Activated gamma-delta T cell (primary cell): ENCODE data around the gene SLC29A1.

Source experiments
- DNase-seq: peaks from one replicate; lab custom pipeline; 2025; lab: John Stamatoyannopoulos, UW

The SLC29A1 gene

DNA sequence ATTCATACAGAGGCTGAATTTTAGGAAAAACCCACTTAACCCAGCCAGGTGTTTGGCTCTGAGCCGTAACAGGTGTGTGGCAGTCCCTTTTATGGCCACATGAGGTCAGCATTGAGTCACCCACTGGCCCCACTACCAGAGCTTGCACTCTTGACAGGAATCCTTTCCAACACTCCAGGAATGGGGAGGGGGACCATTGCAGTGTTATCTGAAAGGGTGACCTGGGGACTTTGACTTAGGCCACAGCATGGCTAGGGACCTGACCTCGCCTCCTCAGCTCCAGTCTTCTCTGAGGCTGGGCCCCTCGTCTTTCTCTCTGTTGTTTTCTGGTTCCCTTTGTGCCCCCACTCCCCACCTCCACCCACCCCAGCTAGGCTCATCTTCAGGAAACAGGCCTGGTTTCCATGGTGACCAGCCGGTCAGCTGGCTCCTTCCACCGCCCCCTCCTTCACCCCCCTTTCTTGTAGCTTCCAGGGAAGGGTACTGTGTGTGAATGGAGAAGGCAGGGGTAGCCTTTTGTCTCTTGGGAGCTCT lies 44.8 kb downstream of the SLC29A1 start:
- DNase-seq: no peak

DNA sequence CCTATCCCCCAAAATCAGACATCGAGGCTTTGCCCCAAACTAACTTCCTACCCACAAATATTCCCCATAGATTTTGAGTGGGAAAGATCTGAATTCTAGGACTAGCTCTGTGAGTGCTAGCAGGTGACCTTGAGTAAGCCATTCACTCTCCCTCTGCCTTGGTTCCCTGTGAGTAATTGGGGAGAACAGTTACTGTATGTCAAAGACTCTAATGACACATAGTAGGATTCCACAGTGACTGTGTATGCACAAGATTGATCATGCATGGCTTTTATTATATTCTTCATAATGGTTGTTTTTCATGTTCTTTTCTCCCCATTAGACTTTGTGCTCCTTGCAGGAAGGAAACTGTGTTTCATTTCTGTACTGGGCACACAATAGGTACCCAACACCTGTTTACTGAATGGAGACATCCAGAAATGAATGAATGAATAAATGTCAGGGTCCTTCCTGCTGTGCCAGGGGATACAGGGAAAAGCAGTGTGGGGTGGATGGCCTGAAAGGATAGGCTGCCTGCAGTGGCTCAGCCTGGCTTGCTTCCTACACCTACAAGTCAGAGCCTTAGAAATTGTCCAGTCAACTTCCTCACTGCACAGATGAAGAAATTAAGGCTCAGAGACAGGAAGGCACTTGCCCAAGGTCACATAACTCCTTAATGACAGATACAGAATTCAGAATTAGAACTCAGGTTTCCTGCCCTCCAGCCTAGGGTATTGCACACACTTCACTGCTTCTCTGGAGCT lies 46.0 kb downstream of the SLC29A1 start:
- DNase-seq: no peak

DNA sequence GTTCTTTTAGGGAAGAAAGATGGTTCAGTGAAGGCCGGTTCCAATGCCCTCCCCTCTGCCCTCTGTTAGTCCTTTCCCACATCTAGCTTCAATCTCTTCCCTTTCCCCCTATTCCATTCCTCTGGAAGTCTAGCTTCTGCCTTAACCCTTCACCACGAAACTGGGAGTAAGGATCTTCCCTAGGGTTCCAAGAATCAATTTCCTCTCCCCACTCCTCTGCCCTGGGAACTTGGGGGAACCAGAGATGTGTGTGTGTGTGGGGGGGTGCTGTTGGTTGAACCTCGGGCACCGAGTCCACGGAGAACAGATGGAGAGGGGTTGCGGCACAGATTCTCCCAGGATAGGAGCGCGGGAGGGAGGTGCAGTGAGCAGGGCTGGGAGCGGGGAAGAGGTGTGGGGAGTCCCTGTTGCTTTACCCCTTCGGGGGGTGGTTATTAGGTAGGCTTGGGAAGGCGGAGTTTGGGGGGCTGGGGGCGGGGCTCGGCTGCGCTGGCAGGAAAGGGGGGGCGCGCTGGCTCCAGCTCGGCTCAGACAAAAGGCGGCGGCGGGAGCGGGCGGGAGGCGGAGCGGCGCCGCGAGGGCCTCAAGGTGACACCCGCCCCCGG lies 46.6 kb downstream of the SLC29A1 start, which contains the start of gene TMEM151B:
TSS of gene TMEM151B (plus strand) at position 530 of the 605 bp plus-strand sequence. CDS start 293 bp downstream, outside the sequence.
- peak; percentile 30 for DNase-seq

DNA sequence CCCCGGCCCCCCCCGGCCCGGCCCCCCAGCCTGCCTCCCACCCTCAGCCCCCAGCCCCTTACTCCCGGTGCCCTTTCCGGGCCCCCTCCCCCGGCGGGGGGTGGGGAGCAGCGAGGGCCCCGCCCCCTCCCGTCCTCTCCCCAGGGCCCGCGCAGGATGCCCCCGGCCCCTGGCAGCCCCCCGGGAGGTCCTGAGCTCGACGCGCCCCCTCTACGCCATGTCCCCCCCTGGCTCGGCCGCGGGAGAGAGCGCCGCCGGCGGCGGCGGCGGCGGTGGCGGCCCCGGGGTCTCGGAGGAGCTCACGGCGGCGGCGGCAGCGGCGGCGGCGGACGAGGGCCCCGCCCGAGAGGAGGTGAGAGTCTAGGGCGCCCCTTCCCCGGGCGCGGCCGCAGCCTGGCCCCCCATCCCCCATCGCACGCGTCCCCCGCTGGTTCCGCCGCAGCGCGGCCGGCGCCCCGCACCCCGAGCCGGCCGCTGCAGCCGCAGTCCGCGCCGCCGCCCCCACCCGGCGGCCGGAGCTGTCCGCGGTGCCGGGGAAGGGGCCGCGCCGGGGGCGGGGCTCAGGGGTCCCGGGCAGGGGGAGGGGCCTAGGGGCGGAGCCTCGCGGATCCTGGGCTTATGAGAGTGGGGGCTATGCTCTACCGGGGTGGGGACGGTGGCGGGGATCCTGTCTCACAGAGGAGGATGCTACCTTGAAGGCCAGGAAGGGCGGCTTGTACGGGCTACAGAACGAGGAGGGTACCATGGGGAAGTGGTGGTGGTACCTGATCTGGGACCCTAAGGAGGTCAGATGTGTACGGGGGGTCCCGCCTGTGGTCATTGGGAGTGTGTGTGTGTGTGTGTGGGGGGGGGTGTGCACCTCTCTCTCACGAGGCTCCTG lies 47.4 kb downstream of the SLC29A1 start:
- no peak for DNase-seq

DNA sequence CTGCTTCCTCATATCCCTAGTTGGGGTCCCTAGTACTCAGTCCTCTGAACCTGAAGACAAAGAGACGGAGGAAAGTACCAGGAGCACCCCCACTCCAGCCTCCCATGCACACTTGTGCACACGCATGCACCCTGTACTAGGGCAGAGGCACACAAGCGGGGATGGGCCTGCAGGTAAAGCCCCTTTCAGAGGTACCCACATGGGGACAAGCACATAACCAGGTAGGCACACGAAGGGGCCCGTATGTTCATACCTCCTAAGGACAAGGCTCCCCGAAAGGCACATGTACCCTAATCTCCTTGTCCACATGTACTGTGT lies 48.0 kb downstream of the SLC29A1 start:
- DNase-seq: no peak

DNA sequence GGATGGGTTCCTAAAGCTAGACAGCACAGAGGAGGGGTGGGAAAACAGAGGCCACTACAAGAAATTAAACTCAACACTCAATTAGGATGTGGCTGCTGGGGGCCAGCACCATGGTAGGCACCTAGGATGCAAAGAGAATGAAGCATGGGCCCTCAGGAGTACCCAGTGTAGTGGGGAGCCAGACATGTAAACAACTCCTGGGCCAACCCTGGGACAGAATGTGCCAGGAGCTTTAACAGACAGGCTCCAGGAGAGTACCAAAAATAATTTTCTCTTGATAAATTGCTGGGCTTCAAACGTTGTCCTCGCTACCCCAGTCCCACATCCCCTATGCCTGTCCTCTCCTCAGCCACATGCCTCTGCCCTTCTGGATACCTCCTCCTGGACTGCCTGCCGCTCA lies 48.5 kb downstream of the SLC29A1 start:
- no peak for DNase-seq

DNA sequence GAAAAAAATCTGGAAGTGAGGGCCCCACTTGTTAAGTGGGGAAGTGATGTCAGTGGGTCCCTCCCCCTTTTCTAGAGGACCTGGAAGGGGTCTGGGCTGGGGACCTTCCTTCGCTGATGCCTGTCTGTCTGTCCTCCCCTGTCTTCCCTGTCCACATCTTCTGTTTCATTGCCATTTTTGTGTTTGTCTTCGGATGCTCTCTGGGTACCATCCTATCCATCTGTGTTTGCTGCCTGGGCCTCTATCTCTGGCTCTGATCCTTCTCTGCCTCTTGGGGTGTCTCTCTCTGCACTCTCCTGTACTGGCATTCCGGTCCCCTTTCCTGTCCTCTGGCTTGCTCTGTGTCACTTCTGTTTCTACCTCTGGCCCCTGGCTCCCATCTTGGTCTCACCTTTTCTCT lies 49.1 kb downstream of the SLC29A1 start:
- DNase-seq: no peak

DNA sequence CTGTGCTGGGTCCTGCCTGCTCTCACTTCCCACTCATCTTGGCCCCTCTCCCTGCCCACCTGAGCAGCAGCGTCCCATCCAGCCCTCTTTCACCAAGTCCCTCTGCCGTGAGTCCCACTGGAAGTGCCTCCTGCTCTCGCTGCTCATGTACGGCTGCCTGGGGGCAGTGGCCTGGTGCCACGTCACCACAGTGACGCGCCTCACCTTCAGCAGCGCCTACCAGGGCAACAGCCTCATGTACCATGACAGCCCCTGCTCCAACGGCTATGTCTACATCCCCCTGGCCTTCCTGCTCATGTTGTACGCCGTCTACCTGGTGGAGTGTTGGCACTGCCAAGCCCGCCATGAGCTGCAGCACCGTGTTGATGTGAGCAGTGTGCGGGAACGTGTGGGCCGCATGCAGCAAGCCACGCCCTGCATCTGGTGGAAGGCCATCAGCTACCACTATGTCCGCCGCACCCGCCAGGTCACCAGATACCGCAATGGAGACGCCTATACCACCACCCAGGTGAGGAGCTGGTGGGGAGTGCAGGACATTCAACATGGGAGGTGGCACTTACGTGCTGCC lies 49.7 kb downstream of the SLC29A1 start:
- DNase-seq: no peak

DNA sequence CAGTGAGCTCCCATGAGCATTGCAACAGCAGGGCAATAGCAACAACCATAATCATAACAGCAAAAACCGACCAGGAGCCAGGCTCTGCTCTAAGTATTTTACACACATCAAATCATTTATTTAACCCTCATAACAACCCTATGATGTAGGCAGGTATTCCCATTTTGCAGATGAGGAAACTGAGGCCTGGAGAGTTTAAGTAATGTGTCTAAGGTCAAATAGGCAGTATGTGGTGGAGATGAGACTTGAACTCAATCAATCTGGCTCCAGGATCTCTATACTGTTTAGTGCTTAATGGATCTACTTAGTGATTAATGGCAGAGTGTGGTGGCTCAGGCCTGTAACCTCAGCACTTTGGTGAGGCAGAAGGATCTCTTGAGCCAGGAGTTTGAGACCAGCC lies 50.2 kb downstream of the SLC29A1 start:
- DNase-seq: no peak

DNA sequence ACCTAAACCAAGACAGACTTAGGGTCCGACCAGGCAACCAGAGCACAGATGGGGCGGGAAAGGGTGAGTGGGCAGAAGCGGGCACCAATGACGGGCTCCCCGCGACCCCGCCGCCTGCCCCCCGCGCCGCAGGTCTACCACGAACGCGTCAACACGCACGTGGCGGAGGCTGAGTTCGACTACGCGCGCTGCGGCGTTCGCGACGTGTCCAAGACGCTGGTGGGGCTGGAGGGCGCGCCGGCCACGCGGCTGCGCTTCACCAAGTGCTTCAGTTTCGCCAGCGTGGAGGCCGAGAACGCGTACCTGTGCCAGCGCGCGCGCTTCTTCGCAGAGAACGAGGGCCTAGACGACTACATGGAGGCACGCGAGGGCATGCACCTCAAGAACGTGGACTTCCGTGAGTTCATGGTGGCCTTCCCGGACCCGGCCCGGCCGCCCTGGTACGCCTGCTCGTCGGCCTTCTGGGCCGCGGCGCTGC lies 51.9 kb downstream of the SLC29A1 start:
- DNase-seq: no peak

DNA sequence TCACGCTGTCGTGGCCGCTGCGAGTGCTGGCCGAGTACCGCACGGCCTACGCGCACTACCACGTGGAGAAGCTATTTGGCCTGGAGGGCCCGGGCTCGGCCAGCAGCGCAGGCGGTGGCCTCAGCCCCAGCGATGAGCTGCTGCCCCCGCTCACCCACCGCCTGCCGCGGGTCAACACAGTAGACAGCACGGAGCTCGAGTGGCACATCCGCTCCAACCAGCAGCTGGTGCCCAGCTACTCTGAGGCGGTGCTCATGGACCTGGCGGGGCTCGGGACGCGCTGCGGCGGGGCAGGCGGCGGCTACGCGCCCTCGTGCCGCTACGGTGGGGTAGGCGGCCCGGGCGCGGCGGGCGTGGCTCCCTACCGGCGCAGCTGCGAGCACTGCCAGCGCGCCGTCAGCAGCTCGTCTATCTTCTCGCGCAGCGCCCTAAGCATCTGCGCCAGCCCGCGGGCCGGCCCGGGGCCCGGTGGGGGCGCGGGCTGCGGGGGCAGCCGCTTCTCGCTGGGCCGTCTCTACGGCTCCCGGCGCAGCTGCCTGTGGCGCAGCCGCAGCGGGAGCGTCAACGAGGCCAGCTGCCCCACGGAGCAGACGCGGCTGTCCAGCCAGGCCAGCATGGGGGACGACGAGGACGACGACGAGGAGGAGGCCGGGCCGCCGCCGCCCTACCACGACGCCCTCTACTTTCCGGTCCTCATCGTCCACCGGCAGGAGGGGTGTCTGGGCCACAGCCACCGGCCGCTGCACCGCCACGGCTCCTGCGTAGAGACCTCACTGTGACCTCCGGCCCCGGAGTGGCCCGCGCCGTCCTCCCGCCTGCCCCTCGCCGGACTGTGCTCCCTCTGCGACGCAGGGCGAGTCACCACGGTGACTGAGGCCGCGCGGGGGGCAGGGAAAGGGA lies 52.6 kb downstream of the SLC29A1 start:
- no peak for DNase-seq

DNA sequence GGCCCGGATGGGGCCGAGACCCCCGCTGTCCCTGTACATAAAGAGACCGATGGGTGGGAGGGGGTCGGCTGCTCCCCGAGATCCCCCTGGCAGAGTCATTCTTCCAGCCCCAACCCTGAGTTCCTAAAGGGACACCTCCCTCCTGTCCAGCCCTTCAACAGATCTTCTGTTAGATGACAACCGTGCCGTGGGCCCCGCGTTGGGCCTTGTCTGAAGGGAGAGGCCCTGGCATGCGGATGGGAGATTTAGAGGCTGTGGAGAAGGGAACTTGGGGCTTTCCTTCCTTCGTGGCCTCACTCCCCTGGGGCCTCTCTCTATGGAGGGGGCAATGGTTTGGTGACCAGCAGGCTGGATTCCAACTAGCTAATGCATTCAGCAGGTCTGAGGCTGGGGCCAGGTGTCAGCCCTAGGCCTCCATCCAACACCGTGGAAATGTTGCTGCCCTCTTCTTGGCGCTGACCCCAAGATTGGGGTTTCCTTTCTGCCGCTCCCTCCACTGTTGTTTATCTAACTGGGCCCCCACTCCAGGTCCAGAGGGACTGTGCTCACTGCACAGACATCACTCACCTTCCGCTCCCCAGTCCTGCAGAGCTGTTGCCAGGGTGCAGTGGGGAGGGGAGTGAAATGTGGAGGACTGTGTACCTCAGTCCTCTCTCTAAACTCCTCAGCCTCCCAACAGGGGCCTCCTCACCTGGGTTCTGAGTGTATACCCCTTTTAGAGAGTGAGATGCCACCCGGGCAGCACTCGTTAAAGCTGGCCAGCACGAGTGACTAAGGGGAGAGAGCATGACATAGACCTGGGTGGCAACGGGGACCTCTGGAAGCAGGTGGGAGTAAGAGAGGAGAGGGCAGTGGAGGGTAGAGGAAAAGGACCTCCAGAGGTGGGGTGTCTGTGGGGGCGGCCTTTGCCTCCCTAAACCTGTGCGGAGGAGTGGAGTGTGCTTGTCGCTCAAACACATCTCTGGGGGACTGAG lies 53.6 kb downstream of the SLC29A1 start:
- DNase-seq: no peak

DNA sequence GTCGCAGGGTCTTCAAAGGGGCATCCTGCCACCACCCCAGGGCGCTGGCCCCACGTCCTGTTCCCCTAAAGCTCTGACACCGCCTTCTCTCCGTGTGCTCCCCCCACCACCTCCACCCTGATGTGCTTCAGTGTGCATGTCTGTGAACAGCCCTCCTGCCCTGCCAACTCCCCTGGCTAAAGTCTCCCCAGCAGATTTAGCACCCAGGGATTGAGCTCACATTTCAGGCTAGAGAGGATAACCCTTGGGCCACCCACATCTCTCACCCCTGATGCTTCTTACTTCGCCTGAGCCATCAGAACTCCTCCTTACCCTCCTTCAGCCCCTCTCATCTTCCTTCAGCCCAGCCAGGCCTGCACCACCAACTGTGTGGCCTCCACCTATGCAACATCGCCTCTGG lies 54.4 kb downstream of the SLC29A1 start:
- no peak for DNase-seq

DNA sequence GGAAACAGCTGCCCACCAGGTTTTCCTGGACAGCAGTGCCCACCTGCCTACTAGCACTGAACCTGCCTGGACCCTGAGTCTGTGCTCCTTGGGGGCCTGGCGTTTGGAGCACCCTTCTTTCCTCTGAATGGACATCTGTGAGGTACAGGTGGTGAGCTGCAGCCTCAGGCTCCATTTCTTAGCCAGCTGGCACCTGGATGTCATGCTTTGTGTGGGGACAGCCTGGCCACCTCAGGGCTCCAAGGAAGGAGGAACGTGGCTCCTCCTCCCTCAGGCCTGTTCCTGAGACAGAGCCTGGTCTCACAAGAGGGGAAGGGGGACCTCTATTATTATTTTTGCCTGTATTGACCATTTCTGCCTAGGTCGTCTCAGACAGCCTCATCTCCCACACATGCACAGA lies 54.9 kb downstream of the SLC29A1 start:
- DNase-seq: no peak

DNA sequence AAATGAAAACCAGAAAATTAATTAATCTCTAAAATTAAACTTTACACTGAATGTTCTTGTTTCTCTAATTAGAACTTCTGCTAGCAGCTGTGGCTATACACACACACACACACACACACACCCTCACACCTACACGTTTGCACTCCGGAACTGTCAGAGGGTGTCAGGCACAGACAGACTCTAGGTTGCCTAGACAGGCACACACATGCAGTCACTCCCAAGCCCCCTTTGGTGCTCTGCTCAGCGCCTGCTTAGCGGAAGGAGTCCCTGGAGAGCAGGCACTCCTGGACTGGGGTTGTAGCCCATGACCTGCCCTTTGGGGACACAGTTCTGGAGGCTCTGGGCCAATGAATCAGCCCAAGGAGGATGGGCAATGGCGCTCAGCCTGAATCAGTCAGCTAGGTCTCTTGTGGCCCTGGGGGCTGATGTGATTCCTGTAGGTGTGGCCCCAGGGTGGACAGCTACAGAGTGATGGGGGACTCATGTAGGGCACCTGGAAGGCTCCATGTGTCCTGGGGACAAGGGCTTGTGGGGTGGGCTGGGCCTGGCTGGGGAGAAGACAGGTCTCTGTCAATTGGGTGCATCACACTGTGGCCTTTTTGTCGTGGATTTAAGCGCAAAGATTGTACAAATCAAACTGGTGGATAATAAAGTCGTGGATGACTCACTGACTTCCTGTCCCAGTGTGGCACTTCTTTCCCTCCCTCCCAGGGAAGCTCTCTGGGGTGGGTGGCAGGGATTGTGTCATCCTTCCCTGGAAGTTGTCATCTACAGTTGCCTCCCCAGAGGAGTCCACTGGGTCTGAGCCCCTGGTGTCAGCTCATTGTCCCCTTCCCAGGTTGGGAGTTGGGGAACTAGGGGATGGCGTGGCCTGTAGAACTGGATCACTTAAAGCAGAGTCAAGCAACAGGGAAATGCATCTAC lies 55.6 kb downstream of the SLC29A1 start:
- no peak for DNase-seq
